ENCODE results near the gene ACOXL.
"Not testable (repeated sequence)": the region's sequence is repeated elsewhere in the genome, so short reads cannot be mapped to it uniquely, and the experiment has no call there.

The ACOXL gene

GRCh38 chr2:111042261-111042660 is 309.9 kb downstream of the ACOXL start:
- no peak for DNase-seq (ENCODE audit: low read depth)

GRCh38 chr2:111042772-111043771 is 310.7 kb downstream of the ACOXL start:
- DNase-seq (ENCODE audit: low read depth): no peak

GRCh38 chr2:111044066-111044465 is 311.7 kb downstream of the ACOXL start:
- DNase-seq (ENCODE audit: low read depth): no peak

GRCh38 chr2:111045236-111045635 is 312.9 kb downstream of the ACOXL start:
- DNase-seq (ENCODE audit: low read depth): not testable (repeated sequence)

GRCh38 chr2:111045771-111046444 is 313.5 kb downstream of the ACOXL start:
- no peak for DNase-seq (ENCODE audit: low read depth)

GRCh38 chr2:111046670-111047069 is 314.3 kb downstream of the ACOXL start:
- DNase-seq (ENCODE audit: low read depth): no peak

GRCh38 chr2:111048856-111049768 is 316.7 kb downstream of the ACOXL start:
- DNase-seq (ENCODE audit: low read depth): no peak

- DNase-seq (ENCODE audit: low read depth): no peak
Measured at GRCh38 chr2:111049792-111050640, 317.6 kb downstream of the ACOXL start.

GRCh38 chr2:111050701-111051376 is 318.5 kb downstream of the ACOXL start:
- DNase-seq (ENCODE audit: low read depth): no peak

- DNase-seq (ENCODE audit: low read depth): no peak
Measured at GRCh38 chr2:111052621-111053020, 320.2 kb downstream of the ACOXL start.

GRCh38 chr2:111053266-111053665 is 320.9 kb downstream of the ACOXL start:
- DNase-seq (ENCODE audit: low read depth): no peak

- no peak for DNase-seq (ENCODE audit: low read depth)
Measured at GRCh38 chr2:111053825-111054515, 321.6 kb downstream of the ACOXL start.

- DNase-seq (ENCODE audit: low read depth): no peak
Measured at GRCh38 chr2:111054791-111055691, 322.7 kb downstream of the ACOXL start.

- DNase-seq (ENCODE audit: low read depth): no peak
Measured at GRCh38 chr2:111055735-111056134, 323.4 kb downstream of the ACOXL start.

GRCh38 chr2:111057045-111057444 is 324.7 kb downstream of the ACOXL start:
- no peak for DNase-seq (ENCODE audit: low read depth)

GRCh38 chr2:111057721-111058120 is 325.3 kb downstream of the ACOXL start:
- no peak for DNase-seq (ENCODE audit: low read depth)

- DNase-seq (ENCODE audit: low read depth): no peak
Measured at GRCh38 chr2:111058264-111058663, 325.9 kb downstream of the ACOXL start.

- no peak for DNase-seq (ENCODE audit: low read depth)
Measured at GRCh38 chr2:111061191-111061590, 328.8 kb downstream of the ACOXL start.

- no peak for DNase-seq (ENCODE audit: low read depth)
Measured at GRCh38 chr2:111062417-111062816, 330.0 kb downstream of the ACOXL start.

All from fibroblast of gingiva (primary cell).